Activated CD8-positive, alpha-beta T cell treated with anti-CD3 and anti-CD28 coated beads for 36 hours (primary cell): ENCODE measurements around the gene ERGIC1. TPM values are rescaled to one million over a fixed set of nuclear protein-coding genes. Genes with fewer than 3 reads are reported as not detected.

Experiments
- ATAC-seq: fragments of 200-7000 bp; cut with Tn5 transposase; one replicate; pipeline ENCODE4 v1.10.0; 2021; ENCODE audit warnings: mild to moderate bottlenecking, moderate library complexity
- CTCF ChIA-PET: fragments of 350-600 bp; sonication (Branson Sonifier 250); formaldehyde crosslinking; loops from one replicate; lab custom pipeline; 2021; ENCODE audit warnings: antibody characterized with exemption; lab: Charles Lee
- POLR2A ChIA-PET: fragments of 350-600 bp; sonication (Branson Sonifier 250); formaldehyde crosslinking; loops from one replicate; lab custom pipeline; 2021; ENCODE audit warnings: antibody characterized with exemption; lab: Charles Lee
- DNase-seq: peaks from one replicate; pipeline ENCODE4 v3.0.0-alpha.2; 2020
- H3K27ac Mint-ChIP-seq: one replicate; pipeline ENCODE4 v1.8.0; 2021; ENCODE audit warnings: mild to moderate bottlenecking, mixed read lengths
- H3K27me3 Mint-ChIP-seq: one replicate; pipeline ENCODE4 v1.8.0; 2021; ENCODE audit warnings: mixed read lengths
- H3K36me3 Mint-ChIP-seq: one replicate; pipeline ENCODE4 v1.8.0; 2021; ENCODE audit warnings: low read depth, mixed read lengths
- H3K4me1 Mint-ChIP-seq: one replicate; pipeline ENCODE4 v1.8.0; 2021; ENCODE audit warnings: low read depth, mixed read lengths
- H3K4me3 Mint-ChIP-seq: one replicate; pipeline ENCODE4 v1.8.0; 2021; ENCODE audit warnings: mild to moderate bottlenecking, moderate library complexity, mixed read lengths
- H3K9me3 Mint-ChIP-seq: one replicate; pipeline ENCODE4 v1.8.0; 2021; ENCODE audit warnings: mixed read lengths
- intact Hi-C: fragments of 100-400 bp; cut with micrococcal nuclease; formaldehyde crosslinking; loops from one replicate; pipeline ENCODE4 v1.10.0; 2022
- total RNA-seq, 2 experiments: library from RNA; stranded (reverse); gene quantifications; one replicate each; pipeline ENCODE4 v1.2.3, GENCODE V29; 2021
- TF ChIP-seq, protein P1 (sequence below): fragments of 200-600 bp; IDR thresholded peaks from one replicate; pipeline ENCODE4 v1.8.0; 2022; ENCODE audit warnings: antibody characterized with exemption, mild to moderate bottlenecking

The ERGIC1 gene
- total RNA-seq, 2 experiments from 2014 or later = 56.1 to 57.0 TPM

DNA sequence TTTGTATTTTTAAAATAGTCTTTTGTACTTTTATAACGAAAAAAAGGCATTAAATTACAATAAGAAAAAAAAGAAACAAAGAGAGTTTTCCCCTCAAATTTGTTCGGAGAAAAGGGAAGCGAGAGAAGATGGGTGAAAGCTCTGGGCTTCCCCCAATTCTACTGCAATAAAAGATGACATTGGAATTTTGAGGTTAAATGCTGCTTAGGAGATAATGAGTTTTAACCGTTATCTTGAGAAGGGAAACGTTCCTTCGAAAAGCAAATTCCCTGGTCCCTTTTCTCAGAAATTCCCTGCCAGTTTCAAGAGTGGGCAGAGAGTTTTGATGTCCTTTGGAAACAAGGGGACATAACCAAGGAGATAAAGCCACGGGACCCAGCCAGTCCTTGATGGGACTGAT is 18.4 kb upstream of the ERGIC1 start:
- ATAC-seq (no peak), DNase-seq (no peak)
- no peaks in the 10 kb centered on the region for H3K9me3 Mint-ChIP-seq
- TF ChIP-seq, protein P1, sequence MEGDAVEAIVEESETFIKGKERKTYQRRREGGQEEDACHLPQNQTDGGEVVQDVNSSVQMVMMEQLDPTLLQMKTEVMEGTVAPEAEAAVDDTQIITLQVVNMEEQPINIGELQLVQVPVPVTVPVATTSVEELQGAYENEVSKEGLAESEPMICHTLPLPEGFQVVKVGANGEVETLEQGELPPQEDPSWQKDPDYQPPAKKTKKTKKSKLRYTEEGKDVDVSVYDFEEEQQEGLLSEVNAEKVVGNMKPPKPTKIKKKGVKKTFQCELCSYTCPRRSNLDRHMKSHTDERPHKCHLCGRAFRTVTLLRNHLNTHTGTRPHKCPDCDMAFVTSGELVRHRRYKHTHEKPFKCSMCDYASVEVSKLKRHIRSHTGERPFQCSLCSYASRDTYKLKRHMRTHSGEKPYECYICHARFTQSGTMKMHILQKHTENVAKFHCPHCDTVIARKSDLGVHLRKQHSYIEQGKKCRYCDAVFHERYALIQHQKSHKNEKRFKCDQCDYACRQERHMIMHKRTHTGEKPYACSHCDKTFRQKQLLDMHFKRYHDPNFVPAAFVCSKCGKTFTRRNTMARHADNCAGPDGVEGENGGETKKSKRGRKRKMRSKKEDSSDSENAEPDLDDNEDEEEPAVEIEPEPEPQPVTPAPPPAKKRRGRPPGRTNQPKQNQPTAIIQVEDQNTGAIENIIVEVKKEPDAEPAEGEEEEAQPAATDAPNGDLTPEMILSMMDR = no peak
- H3K4me1 Mint-ChIP-seq = peaks cover 3% of the 10 kb centered on the region
- H3K27ac Mint-ChIP-seq = no peak overlapping the region
- H3K27me3 Mint-ChIP-seq = no peaks in the 10 kb centered on the region
- no peaks in the 10 kb centered on the region for H3K36me3 Mint-ChIP-seq
- POLR2A ChIA-PET = no interaction called here
- intact Hi-C loops = no loop called here
- CTCF ChIA-PET = no interaction called here
- no peak overlapping the region for H3K4me3 Mint-ChIP-seq

DNA sequence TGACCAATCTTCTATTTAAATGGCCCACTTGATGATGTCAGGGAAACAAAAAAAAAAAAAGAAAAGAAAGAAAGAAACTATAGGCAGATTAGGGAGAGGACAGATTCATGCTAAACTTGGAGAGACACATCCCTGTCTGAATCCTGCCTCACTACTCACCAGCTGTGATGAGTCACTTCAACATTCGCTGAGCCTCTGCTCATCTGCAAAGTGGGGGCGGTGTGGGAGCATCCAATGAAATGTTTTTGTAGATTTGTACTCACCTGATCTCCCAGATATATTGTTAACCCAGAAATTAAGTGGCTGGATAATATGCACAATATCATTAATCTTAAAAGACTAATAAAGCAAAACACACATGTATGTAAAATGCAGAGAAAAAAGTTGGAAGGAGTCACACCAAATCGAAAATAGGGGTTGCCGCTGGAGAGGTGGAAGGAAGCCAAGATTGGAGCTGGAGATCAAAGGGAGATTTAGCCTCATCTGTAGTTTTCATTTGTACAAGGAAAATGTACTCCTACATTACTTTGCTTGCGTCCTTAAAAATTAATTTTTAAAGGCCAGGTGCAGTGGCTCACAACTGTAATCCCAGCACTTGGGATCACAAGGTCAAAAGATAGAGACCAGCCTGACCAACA is 17.0 kb upstream of the ERGIC1 start:
- Mint-ChIP-seq H3K9me3 (no peaks in the 10 kb centered on the region), H3K4me1 (peaks cover 3% of the 10 kb centered on the region), H3K27me3 (no peaks in the 10 kb centered on the region), H3K4me3 (no peak overlapping the region), H3K36me3 (no peaks in the 10 kb centered on the region), H3K27ac (no peak overlapping the region)
- TF ChIP-seq, protein P1 = no peak
- ATAC-seq (peak; percentile 58), DNase-seq (peak; percentile 18)
- ChIA-PET CTCF (no interaction called here), POLR2A (no interaction called here)
- intact Hi-C loops = no loop called here

GRCh38 chr5:172817664-172818063 is 16.4 kb upstream of the ERGIC1 start:
- H3K4me3 Mint-ChIP-seq = no peak overlapping the region
- intact Hi-C loops = no loop called here
- no peaks in the 10 kb centered on the region for H3K9me3 Mint-ChIP-seq

GRCh38 chr5:172818081-172818480 is 16.0 kb upstream of the ERGIC1 start:
- POLR2A ChIA-PET = no interaction called here
- CTCF ChIA-PET = no interaction called here
- no peaks in the 10 kb centered on the region for H3K9me3 Mint-ChIP-seq
- H3K27ac Mint-ChIP-seq = no peak overlapping the region
- H3K4me1 Mint-ChIP-seq = peaks cover 3% of the 10 kb centered on the region
- intact Hi-C loops = no loop called here
- no peak overlapping the region for H3K4me3 Mint-ChIP-seq
- H3K27me3 Mint-ChIP-seq = no peaks in the 10 kb centered on the region
- DNase-seq (no peak), ATAC-seq (no peak)
- TF ChIP-seq, protein P1 = no peak
- H3K36me3 Mint-ChIP-seq = no peaks in the 10 kb centered on the region

More at GRCh38 chr5:172817664-172818063, 16.4 kb upstream of the ERGIC1 start:
- H3K27me3 Mint-ChIP-seq = no peaks in the 10 kb centered on the region
- DNase-seq (no peak), ATAC-seq (no peak)
- POLR2A ChIA-PET = no interaction called here
- CTCF ChIA-PET = no interaction called here
- no peaks in the 10 kb centered on the region for H3K36me3 Mint-ChIP-seq
- TF ChIP-seq, protein P1 = no peak
- peaks cover 3% of the 10 kb centered on the region for H3K4me1 Mint-ChIP-seq
- no peak overlapping the region for H3K27ac Mint-ChIP-seq

DNA sequence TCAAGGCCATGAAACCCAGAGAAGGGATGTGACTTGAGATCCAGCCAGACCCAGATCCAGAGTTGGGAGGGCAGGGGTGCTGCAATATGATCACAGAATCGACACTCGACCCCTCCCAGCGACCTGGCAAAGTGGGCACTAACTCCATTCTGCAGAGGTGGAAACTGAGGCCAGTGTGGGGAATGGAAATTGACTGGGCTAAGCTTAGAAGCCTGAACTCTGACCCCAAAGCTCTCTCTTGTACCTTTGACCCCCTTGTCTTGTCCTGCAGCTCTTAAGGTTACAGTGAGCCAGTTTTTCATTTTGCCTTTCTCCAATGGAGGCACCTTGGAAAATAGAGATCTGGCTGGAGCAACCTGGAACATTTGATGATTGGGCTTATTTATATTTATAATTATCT is 14.5 kb upstream of the ERGIC1 start:
- no peak for ATAC-seq
- Mint-ChIP-seq H3K27me3 (no peaks in the 10 kb centered on the region), H3K9me3 (no peaks in the 10 kb centered on the region), H3K4me3 (no peak overlapping the region), H3K36me3 (no peaks in the 10 kb centered on the region), H3K4me1 (peaks cover 3% of the 10 kb centered on the region), H3K27ac (no peak overlapping the region)
- ChIA-PET POLR2A (no interaction called here), CTCF (interaction anchor here (0.6 kb wide), 1 partner anchor 369 kb away, joined by 3 read pairs; no protein-coding TSS in a partner anchor)
- intact Hi-C loops = no loop called here
- TF ChIP-seq, protein P1 = no peak
- DNase-seq = no peak
